ENCODE results near the gene BACE2. TPM values are rescaled to one million over a fixed set of nuclear protein-coding genes. Genes with fewer than 3 reads are reported as not detected.

The BACE2 gene
- total RNA-seq, 1 donor from 2014 or later, result 0.28 TPM

GRCh38 chr21:41222247-41223068, 54.5 kb downstream of the BACE2 start:
- Mint-ChIP-seq H3K27ac (no peak overlapping the region), H3K27me3 (no peaks in the 10 kb centered on the region), H3K4me1 (peaks cover under 1% of the 10 kb centered on the region), H3K36me3 (ENCODE audit: low read depth) (no peaks in the 10 kb centered on the region), H3K9me3 (no peaks in the 10 kb centered on the region), H3K4me3 (no peak overlapping the region)
- no peak for DNase-seq
- intact Hi-C loops (cut with micrococcal nuclease), result no loop called here

GRCh38 chr21:41226853-41227252, 58.9 kb downstream of the BACE2 start:
- Mint-ChIP-seq H3K27ac (no peak overlapping the region), H3K27me3 (peaks cover 4% of the 10 kb centered on the region), H3K36me3 (ENCODE audit: low read depth) (no peaks in the 10 kb centered on the region), H3K9me3 (no peaks in the 10 kb centered on the region), H3K4me3 (no peak overlapping the region), H3K4me1 (peaks cover 5% of the 10 kb centered on the region)
- intact Hi-C loops (cut with micrococcal nuclease), result no loop called here
- no peak for DNase-seq

GRCh38 chr21:41227357-41228005, 59.5 kb downstream of the BACE2 start:
- Mint-ChIP-seq H3K36me3 (ENCODE audit: low read depth) (no peaks in the 10 kb centered on the region), H3K4me1 (peaks cover 5% of the 10 kb centered on the region), H3K4me3 (no peak overlapping the region), H3K27me3 (peaks cover 4% of the 10 kb centered on the region), H3K9me3 (no peaks in the 10 kb centered on the region), H3K27ac (no peak overlapping the region)
- no peak for DNase-seq
- intact Hi-C loops (cut with micrococcal nuclease), result no loop called here

GRCh38 chr21:41228006-41228370, 60.0 kb downstream of the BACE2 start:
- H3K9me3 Mint-ChIP-seq, result no peaks in the 10 kb centered on the region
- DNase-seq, result no peak

GRCh38 chr21:41228492-41228891, 60.5 kb downstream of the BACE2 start:
- H3K36me3 Mint-ChIP-seq (ENCODE audit: low read depth), result no peaks in the 10 kb centered on the region
- no peaks in the 10 kb centered on the region for H3K9me3 Mint-ChIP-seq
- H3K27ac Mint-ChIP-seq, result no peak overlapping the region
- DNase-seq, result no peak
- H3K27me3 Mint-ChIP-seq, result peaks cover 4% of the 10 kb centered on the region
- H3K4me1 Mint-ChIP-seq, result peaks cover 5% of the 10 kb centered on the region
- no peak overlapping the region for H3K4me3 Mint-ChIP-seq
- intact Hi-C loops (cut with micrococcal nuclease), result no loop called here

More at GRCh38 chr21:41228006-41228370, 60.0 kb downstream of the BACE2 start:
- peaks cover 5% of the 10 kb centered on the region for H3K4me1 Mint-ChIP-seq
- H3K27me3 Mint-ChIP-seq, result peaks cover 4% of the 10 kb centered on the region
- no peaks in the 10 kb centered on the region for H3K36me3 Mint-ChIP-seq (ENCODE audit: low read depth)
- intact Hi-C loops (cut with micrococcal nuclease), result no loop called here
- no peak overlapping the region for H3K4me3 Mint-ChIP-seq
- H3K27ac Mint-ChIP-seq, result no peak overlapping the region

GRCh38 chr21:41228958-41229357, 61.0 kb downstream of the BACE2 start:
- intact Hi-C loops (cut with micrococcal nuclease), result no loop called here
- DNase-seq, result no peak
- no peak overlapping the region for H3K4me3 Mint-ChIP-seq
- H3K36me3 Mint-ChIP-seq (ENCODE audit: low read depth), result no peaks in the 10 kb centered on the region
- H3K27ac Mint-ChIP-seq, result no peak overlapping the region
- no peaks in the 10 kb centered on the region for H3K9me3 Mint-ChIP-seq
- peaks cover 4% of the 10 kb centered on the region for H3K27me3 Mint-ChIP-seq
- H3K4me1 Mint-ChIP-seq, result peaks cover 5% of the 10 kb centered on the region

- Mint-ChIP-seq H3K27ac (no peak overlapping the region), H3K36me3 (ENCODE audit: low read depth) (no peaks in the 10 kb centered on the region), H3K4me1 (peaks cover 5% of the 10 kb centered on the region), H3K9me3 (no peaks in the 10 kb centered on the region), H3K4me3 (no peak overlapping the region), H3K27me3 (peaks cover 4% of the 10 kb centered on the region)
- intact Hi-C loops (cut with micrococcal nuclease), result no loop called here
- no peak for DNase-seq
Observed at GRCh38 chr21:41229509-41230248, 61.7 kb downstream of the BACE2 start.

- DNase-seq, result no peak
- Mint-ChIP-seq H3K9me3 (no peaks in the 10 kb centered on the region), H3K27ac (no peak overlapping the region), H3K27me3 (peaks cover 4% of the 10 kb centered on the region), H3K4me3 (no peak overlapping the region), H3K36me3 (ENCODE audit: low read depth) (no peaks in the 10 kb centered on the region), H3K4me1 (peaks cover 5% of the 10 kb centered on the region)
- intact Hi-C loops (cut with micrococcal nuclease), result no loop called here
Observed at GRCh38 chr21:41230497-41230896, 62.5 kb downstream of the BACE2 start.

- Mint-ChIP-seq H3K4me1 (peaks cover 5% of the 10 kb centered on the region), H3K27ac (no peak overlapping the region), H3K36me3 (ENCODE audit: low read depth) (no peaks in the 10 kb centered on the region), H3K4me3 (no peak overlapping the region), H3K9me3 (no peaks in the 10 kb centered on the region), H3K27me3 (peaks cover 4% of the 10 kb centered on the region)
- intact Hi-C loops (cut with micrococcal nuclease), result no loop called here
- DNase-seq, result no peak
Observed at GRCh38 chr21:41231060-41231459, 63.1 kb downstream of the BACE2 start.

GRCh38 chr21:41232013-41232412, 64.1 kb downstream of the BACE2 start:
- intact Hi-C loops (cut with micrococcal nuclease), result no loop called here
- no peak for DNase-seq
- Mint-ChIP-seq H3K4me1 (peaks cover 5% of the 10 kb centered on the region), H3K27ac (no peak overlapping the region), H3K36me3 (ENCODE audit: low read depth) (no peaks in the 10 kb centered on the region), H3K9me3 (no peaks in the 10 kb centered on the region), H3K27me3 (peaks cover 4% of the 10 kb centered on the region), H3K4me3 (no peak overlapping the region)

GRCh38 chr21:41233916-41234315, 66.0 kb downstream of the BACE2 start:
- Mint-ChIP-seq H3K36me3 (ENCODE audit: low read depth) (no peaks in the 10 kb centered on the region), H3K27ac (no peak overlapping the region), H3K4me1 (no peaks in the 10 kb centered on the region)

GRCh38 chr21:41234569-41234968, 66.6 kb downstream of the BACE2 start:
- Mint-ChIP-seq H3K36me3 (ENCODE audit: low read depth) (no peaks in the 10 kb centered on the region), H3K27ac (no peak overlapping the region), H3K4me1 (no peaks in the 10 kb centered on the region), H3K4me3 (no peak overlapping the region), H3K27me3 (peaks cover 2% of the 10 kb centered on the region), H3K9me3 (no peaks in the 10 kb centered on the region)
- DNase-seq, result no peak
- intact Hi-C loops (cut with micrococcal nuclease), result no loop called here

More at GRCh38 chr21:41233916-41234315, 66.0 kb downstream of the BACE2 start:
- intact Hi-C loops (cut with micrococcal nuclease), result no loop called here
- no peak for DNase-seq
- Mint-ChIP-seq H3K9me3 (no peaks in the 10 kb centered on the region), H3K27me3 (peaks cover 4% of the 10 kb centered on the region), H3K4me3 (no peak overlapping the region)

GRCh38 chr21:41235201-41235600, 67.2 kb downstream of the BACE2 start:
- Mint-ChIP-seq H3K9me3 (no peaks in the 10 kb centered on the region), H3K27ac (no peak overlapping the region), H3K4me1 (no peaks in the 10 kb centered on the region), H3K36me3 (ENCODE audit: low read depth) (no peaks in the 10 kb centered on the region), H3K27me3 (peaks cover 2% of the 10 kb centered on the region), H3K4me3 (no peak overlapping the region)
- intact Hi-C loops (cut with micrococcal nuclease), result no loop called here
- no peak for DNase-seq

GRCh38 chr21:41236352-41236973, 68.5 kb downstream of the BACE2 start:
- Mint-ChIP-seq H3K4me1 (no peaks in the 10 kb centered on the region), H3K36me3 (ENCODE audit: low read depth) (no peaks in the 10 kb centered on the region), H3K27me3 (no peaks in the 10 kb centered on the region), H3K4me3 (no peak overlapping the region), H3K27ac (no peak overlapping the region), H3K9me3 (no peaks in the 10 kb centered on the region)
- intact Hi-C loops (cut with micrococcal nuclease), result no loop called here
- DNase-seq, result no peak

Measured in activated CD4-positive, alpha-beta T cell treated with anti-CD3 and anti-CD28 coated beads, Interleukin-2, amount 10 ng/mL, durations not matched to agents 24 days and 14 days (primary cell).